Endothelial cell (in vitro differentiated cells): ENCODE results near the gene KIF23. TPM values are rescaled to one million over a fixed set of nuclear protein-coding genes. Genes with fewer than 3 reads are reported as not detected.

Experiments used
- DNase-seq: peaks from one replicate; pipeline ENCODE4 v3.0.0; 2021; ENCODE audit warnings: low spot score
- H3K27ac Mint-ChIP-seq: one replicate; pipeline ENCODE4 v1.8.0; 2021; ENCODE audit warnings: mixed read lengths, inconsistent platforms; ENCODE audit not compliant: unreplicated experiment
- H3K27me3 Mint-ChIP-seq: one replicate; pipeline ENCODE4 v1.8.0; 2021; ENCODE audit warnings: mild to moderate bottlenecking, moderate library complexity, mixed read lengths, inconsistent platforms; ENCODE audit not compliant: unreplicated experiment
- H3K36me3 Mint-ChIP-seq: one replicate; pipeline ENCODE4 v1.8.0; 2021; ENCODE audit warnings: mild to moderate bottlenecking, low read depth, mixed read lengths, inconsistent platforms; ENCODE audit not compliant: unreplicated experiment
- H3K4me1 Mint-ChIP-seq: one replicate; pipeline ENCODE4 v1.8.0; 2021; ENCODE audit warnings: mild to moderate bottlenecking, mixed read lengths, inconsistent platforms; ENCODE audit not compliant: unreplicated experiment
- H3K4me3 Mint-ChIP-seq: one replicate; pipeline ENCODE4 v1.8.0; 2021; ENCODE audit warnings: mild to moderate bottlenecking, mixed read lengths, inconsistent platforms; ENCODE audit not compliant: unreplicated experiment
- H3K9me3 Mint-ChIP-seq: one replicate; pipeline ENCODE4 v1.8.0; 2021; ENCODE audit warnings: mixed read lengths, inconsistent platforms; ENCODE audit not compliant: unreplicated experiment
- total RNA-seq: library from RNA; stranded (reverse); fragmentation: NEBNext Ultra II Directional; extraction: Animal tissue kit (Norgen Biotek cat#: 25700); gene quantifications from one replicate; pipeline ENCODE4 v1.2.1, GENCODE V29; 2021; ENCODE audit not compliant: unreplicated experiment
- TF ChIP-seq, protein P1 (sequence below): fragments of 200-600 bp; sonication (generic); IDR thresholded peaks from one replicate; pipeline ENCODE4 v1.5.0; 2021; ENCODE audit warnings: antibody characterized with exemption; ENCODE audit not compliant: unreplicated experiment

Gene KIF23
- total RNA-seq, 1 donor from 2014 or later, result 9.5 TPM

DNA sequence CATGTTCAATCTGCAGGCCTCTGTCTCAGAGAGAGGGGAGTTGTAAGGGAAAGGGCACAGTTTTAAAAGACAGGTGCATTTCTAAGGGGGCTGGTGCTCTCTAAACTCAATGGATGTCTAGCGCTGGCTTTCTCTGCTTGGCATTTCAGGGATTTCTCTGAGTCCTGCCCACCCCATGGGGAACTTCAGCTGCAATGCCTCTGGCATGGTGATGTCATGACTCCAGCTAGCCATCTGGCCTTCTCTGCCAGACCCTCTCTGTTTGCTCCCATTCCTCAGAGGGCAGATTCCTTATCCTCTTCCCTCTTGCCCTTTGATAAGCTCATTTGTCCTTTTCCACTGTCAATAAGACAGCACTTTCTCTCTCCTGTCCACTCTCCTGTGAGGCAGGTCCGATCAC, 79.3 kb downstream of the KIF23 start:
- Mint-ChIP-seq H3K27ac (no peak overlapping the region), H3K27me3 (no peaks in the 10 kb centered on the region), H3K36me3 (no peaks in the 10 kb centered on the region), H3K9me3 (no peaks in the 10 kb centered on the region), H3K4me1 (peaks cover 3% of the 10 kb centered on the region), H3K4me3 (no peak overlapping the region)
- TF ChIP-seq, protein P1, sequence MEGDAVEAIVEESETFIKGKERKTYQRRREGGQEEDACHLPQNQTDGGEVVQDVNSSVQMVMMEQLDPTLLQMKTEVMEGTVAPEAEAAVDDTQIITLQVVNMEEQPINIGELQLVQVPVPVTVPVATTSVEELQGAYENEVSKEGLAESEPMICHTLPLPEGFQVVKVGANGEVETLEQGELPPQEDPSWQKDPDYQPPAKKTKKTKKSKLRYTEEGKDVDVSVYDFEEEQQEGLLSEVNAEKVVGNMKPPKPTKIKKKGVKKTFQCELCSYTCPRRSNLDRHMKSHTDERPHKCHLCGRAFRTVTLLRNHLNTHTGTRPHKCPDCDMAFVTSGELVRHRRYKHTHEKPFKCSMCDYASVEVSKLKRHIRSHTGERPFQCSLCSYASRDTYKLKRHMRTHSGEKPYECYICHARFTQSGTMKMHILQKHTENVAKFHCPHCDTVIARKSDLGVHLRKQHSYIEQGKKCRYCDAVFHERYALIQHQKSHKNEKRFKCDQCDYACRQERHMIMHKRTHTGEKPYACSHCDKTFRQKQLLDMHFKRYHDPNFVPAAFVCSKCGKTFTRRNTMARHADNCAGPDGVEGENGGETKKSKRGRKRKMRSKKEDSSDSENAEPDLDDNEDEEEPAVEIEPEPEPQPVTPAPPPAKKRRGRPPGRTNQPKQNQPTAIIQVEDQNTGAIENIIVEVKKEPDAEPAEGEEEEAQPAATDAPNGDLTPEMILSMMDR, result no peak
- no peak for DNase-seq

DNA sequence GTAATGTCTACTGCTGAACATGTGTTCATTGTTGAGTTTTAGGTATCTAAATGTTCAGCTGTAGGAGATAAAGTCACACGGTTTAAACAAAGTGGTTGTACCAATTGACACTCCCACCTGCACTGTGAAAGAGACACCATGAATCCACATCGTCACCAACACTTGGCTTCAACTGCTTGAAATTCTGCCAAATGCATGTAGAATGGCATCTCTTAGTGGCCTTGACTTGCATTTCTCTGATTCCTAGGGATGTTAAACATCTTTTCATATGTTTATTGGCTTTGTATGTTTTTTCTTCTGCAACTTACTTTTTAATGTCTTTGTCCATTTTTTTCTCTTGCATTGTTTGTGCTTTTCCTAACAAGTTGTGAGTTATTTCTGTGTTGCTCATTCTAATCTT, 81.9 kb downstream of the KIF23 start:
- Mint-ChIP-seq H3K4me1 (peaks cover 5% of the 10 kb centered on the region), H3K4me3 (no peak overlapping the region), H3K9me3 (no peaks in the 10 kb centered on the region), H3K36me3 (no peaks in the 10 kb centered on the region), H3K27me3 (peaks cover 3% of the 10 kb centered on the region), H3K27ac (no peak overlapping the region)
- TF ChIP-seq, protein P1, result no peak
- DNase-seq, result no peak

DNA sequence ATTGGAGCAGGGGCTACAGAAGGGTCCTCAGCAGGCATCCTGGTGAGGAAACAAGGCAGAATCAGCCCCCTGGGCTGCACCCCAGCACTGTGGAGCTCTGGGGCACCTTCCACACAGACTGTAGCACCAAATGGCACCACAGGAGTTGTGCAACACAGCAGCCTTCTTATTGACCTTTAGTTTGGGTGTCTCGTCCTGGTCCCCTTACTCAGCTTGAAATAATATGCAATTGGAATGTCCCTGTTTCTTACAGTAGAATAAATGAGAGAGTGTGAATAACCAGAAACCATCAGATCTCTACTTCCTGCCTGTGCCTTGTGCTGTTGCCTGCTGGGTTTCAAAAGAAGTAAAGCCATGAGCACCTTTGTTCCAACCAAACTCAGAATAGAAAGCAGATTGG, 82.9 kb downstream of the KIF23 start:
- TF ChIP-seq, protein P1, result no peak
- peaks cover 5% of the 10 kb centered on the region for H3K4me1 Mint-ChIP-seq
- DNase-seq, result no peak
- no peaks in the 10 kb centered on the region for H3K36me3 Mint-ChIP-seq
- peaks cover 3% of the 10 kb centered on the region for H3K27me3 Mint-ChIP-seq
- H3K9me3 Mint-ChIP-seq, result no peaks in the 10 kb centered on the region
- H3K27ac Mint-ChIP-seq, result no peak overlapping the region
- no peak overlapping the region for H3K4me3 Mint-ChIP-seq

DNA sequence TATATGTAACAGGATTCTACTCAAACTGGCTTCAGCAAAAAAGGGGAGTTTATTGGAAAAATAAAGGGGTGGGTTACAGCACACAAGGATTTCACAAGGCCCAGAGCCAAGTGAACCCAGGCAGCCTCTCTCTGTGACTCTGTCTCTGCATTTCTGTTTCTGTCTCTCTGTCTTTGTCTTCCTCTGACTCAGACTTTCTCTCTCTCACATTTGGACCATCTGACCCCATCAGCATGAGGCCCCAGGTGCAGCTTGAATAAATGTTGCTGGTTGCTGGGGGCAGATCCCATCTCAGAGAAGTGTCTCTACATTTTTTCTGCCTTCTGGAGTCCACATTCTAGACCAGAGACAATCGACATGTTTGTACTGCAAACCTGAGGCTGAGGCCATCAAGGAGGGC, 83.5 kb downstream of the KIF23 start:
- TF ChIP-seq, protein P1, result no peak
- no peak for DNase-seq
- Mint-ChIP-seq H3K27ac (no peak overlapping the region), H3K36me3 (no peaks in the 10 kb centered on the region), H3K27me3 (peaks cover 3% of the 10 kb centered on the region), H3K4me3 (no peak overlapping the region), H3K4me1 (peaks cover 5% of the 10 kb centered on the region), H3K9me3 (no peaks in the 10 kb centered on the region)

Other genes starting within 250 kb of the KIF23 start
- 0.15 TPM for gene PAQR5, start 115.4 kb upstream of the KIF23 start, total RNA-seq
- gene RPLP1, start 38.5 kb downstream of the KIF23 start, total RNA-seq, result 1,903 TPM